ENCODE results near the gene GCNT3. TPM values are rescaled to one million over a fixed set of nuclear protein-coding genes. Genes with fewer than 3 reads are reported as not detected.
"Not testable (repeated sequence)": the region's sequence is repeated elsewhere in the genome, so short reads cannot be mapped to it uniquely, and the experiment has no call there.

The GCNT3 gene
- total RNA-seq, 1 experiment from 2014 or later, result not detected

GRCh38 chr15:59636184-59636583 lies 24.6 kb downstream of the GCNT3 start:
- no peak for DNase-seq
- H3K9ac ChIP-seq (ENCODE audit: low read length), result no peak overlapping the region
- H3K36me3 ChIP-seq (ENCODE audit: insufficient read depth, low read length), result peaks cover 27% of the 10 kb centered on the region; the same call in 1 of the 2 replicates
- no peak overlapping the region for H3K4me2 ChIP-seq (ENCODE audit: low read depth, low read length, poor library complexity, severe bottlenecking)
- H3K79me2 ChIP-seq (ENCODE audit: low read length), result no peaks in the 10 kb centered on the region
- no peaks in the 10 kb centered on the region for H3K9me2 ChIP-seq (replicated peaks; ENCODE audit: insufficient read depth, low read length)
- H3K4me3 ChIP-seq (ENCODE audit: low read length), result no peak overlapping the region
- H4K20me1 ChIP-seq (ENCODE audit: insufficient read depth, low read depth, low read length), result no peaks in the 10 kb centered on the region; the same call in 1 of the 2 replicates
- no peaks in the 10 kb centered on the region for H3K4me1 ChIP-seq (ENCODE audit: low read length)
- H3K27me3 ChIP-seq (ENCODE audit: low read length), result no peaks in the 10 kb centered on the region
- no peaks in the 10 kb centered on the region for H3K9me3 ChIP-seq (ENCODE audit: low read length)
- H3K27ac ChIP-seq (ENCODE audit: low read length), result no peak overlapping the region
- H2AFZ ChIP-seq (ENCODE audit: low read length), result no peak overlapping the region

GRCh38 chr15:59637507-59637906 lies 25.9 kb downstream of the GCNT3 start:
- H3K9ac ChIP-seq (ENCODE audit: low read length); DNase-seq; H3K4me1 ChIP-seq (ENCODE audit: low read length); H3K27ac ChIP-seq (ENCODE audit: low read length); H3K4me2 ChIP-seq (ENCODE audit: low read depth, low read length, poor library complexity, severe bottlenecking); H3K27me3 ChIP-seq (ENCODE audit: low read length); H4K20me1 ChIP-seq (ENCODE audit: insufficient read depth, low read depth, low read length); H2AFZ ChIP-seq (ENCODE audit: low read length); H3K4me3 ChIP-seq (ENCODE audit: low read length); H3K79me2 ChIP-seq (ENCODE audit: low read length); H3K9me2 ChIP-seq (replicated peaks; ENCODE audit: insufficient read depth, low read length); H3K9me3 ChIP-seq (ENCODE audit: low read length): not testable (repeated sequence)
- H3K36me3 ChIP-seq (ENCODE audit: insufficient read depth, low read length), result peaks cover 39% of the 10 kb centered on the region; the same call in 1 of the 2 replicates

- H3K4me1 ChIP-seq (ENCODE audit: low read length), result no peaks in the 10 kb centered on the region
- no peaks in the 10 kb centered on the region for H3K9me2 ChIP-seq (replicated peaks; ENCODE audit: insufficient read depth, low read length)
- H4K20me1 ChIP-seq (ENCODE audit: insufficient read depth, low read depth, low read length), result peaks cover 16% of the 10 kb centered on the region
- H2AFZ ChIP-seq (ENCODE audit: low read length), result no peak overlapping the region
- H3K9ac ChIP-seq (ENCODE audit: low read length), result no peak overlapping the region
- no peaks in the 10 kb centered on the region for H3K9me3 ChIP-seq (ENCODE audit: low read length)
- H3K79me2 ChIP-seq (ENCODE audit: low read length), result peaks cover 20% of the 10 kb centered on the region
- H3K27me3 ChIP-seq (ENCODE audit: low read length), result no peaks in the 10 kb centered on the region
- no peak overlapping the region for H3K4me2 ChIP-seq (ENCODE audit: low read depth, low read length, poor library complexity, severe bottlenecking)
- no peak overlapping the region for H3K4me3 ChIP-seq (ENCODE audit: low read length)
- no peak for DNase-seq
- peaks cover 64% of the 10 kb centered on the region for H3K36me3 ChIP-seq (ENCODE audit: insufficient read depth, low read length)
- no peak overlapping the region for H3K27ac ChIP-seq (ENCODE audit: low read length)
These were observed 30.8 kb downstream of the GCNT3 start for GRCh38 chr15:59642351-59642750.

GRCh38 chr15:59644756-59645155 lies 33.2 kb downstream of the GCNT3 start:
- Histone ChIP-seq H3K27me3 (ENCODE audit: low read length) (no peaks in the 10 kb centered on the region), H3K4me2 (ENCODE audit: low read depth, low read length, poor library complexity, severe bottlenecking) (no peak overlapping the region), H3K4me3 (ENCODE audit: low read length) (no peak overlapping the region), H2AFZ (ENCODE audit: low read length) (no peak overlapping the region), H3K9me2 (replicated peaks; ENCODE audit: insufficient read depth, low read length) (no peaks in the 10 kb centered on the region), H3K27ac (ENCODE audit: low read length) (no peak overlapping the region), H3K36me3 (ENCODE audit: insufficient read depth, low read length) (peaks cover 61% of the 10 kb centered on the region), H4K20me1 (ENCODE audit: insufficient read depth, low read depth, low read length) (peaks cover 16% of the 10 kb centered on the region), H3K9me3 (ENCODE audit: low read length) (no peaks in the 10 kb centered on the region), H3K4me1 (ENCODE audit: low read length) (no peaks in the 10 kb centered on the region), H3K79me2 (ENCODE audit: low read length) (peaks cover 28% of the 10 kb centered on the region), H3K9ac (ENCODE audit: low read length) (no peak overlapping the region)
- no peak for DNase-seq

- not testable (repeated sequence) for H3K9ac ChIP-seq (ENCODE audit: low read length); H3K4me2 ChIP-seq (ENCODE audit: low read depth, low read length, poor library complexity, severe bottlenecking); H3K27ac ChIP-seq (ENCODE audit: low read length); H3K9me3 ChIP-seq (ENCODE audit: low read length); DNase-seq; H3K4me3 ChIP-seq (ENCODE audit: low read length); H3K27me3 ChIP-seq (ENCODE audit: low read length); H2AFZ ChIP-seq (ENCODE audit: low read length); H3K9me2 ChIP-seq (replicated peaks; ENCODE audit: insufficient read depth, low read length); H3K4me1 ChIP-seq (ENCODE audit: low read length)
- Histone ChIP-seq H4K20me1 (ENCODE audit: insufficient read depth, low read depth, low read length) (peaks cover 20% of the 10 kb centered on the region; the same call in 1 of the 2 replicates), H3K36me3 (ENCODE audit: insufficient read depth, low read length) (peaks cover 59% of the 10 kb centered on the region), H3K79me2 (ENCODE audit: low read length) (peaks cover 38% of the 10 kb centered on the region)
These were observed 34.2 kb downstream of the GCNT3 start for GRCh38 chr15:59645812-59646211.

GRCh38 chr15:59646277-59646676 lies 34.7 kb downstream of the GCNT3 start:
- H3K4me2 ChIP-seq (ENCODE audit: low read depth, low read length, poor library complexity, severe bottlenecking), result no peak overlapping the region
- H3K9me2 ChIP-seq (replicated peaks; ENCODE audit: insufficient read depth, low read length), result no peaks in the 10 kb centered on the region
- no peak overlapping the region for H3K4me3 ChIP-seq (ENCODE audit: low read length)
- peaks cover 55% of the 10 kb centered on the region for H3K36me3 ChIP-seq (ENCODE audit: insufficient read depth, low read length)
- H4K20me1 ChIP-seq (ENCODE audit: insufficient read depth, low read depth, low read length), result peaks cover 20% of the 10 kb centered on the region; the same call in 1 of the 2 replicates
- H3K27me3 ChIP-seq (ENCODE audit: low read length), result no peaks in the 10 kb centered on the region
- H3K4me1 ChIP-seq (ENCODE audit: low read length), result no peaks in the 10 kb centered on the region
- DNase-seq, result no peak
- no peak overlapping the region for H2AFZ ChIP-seq (ENCODE audit: low read length)
- H3K27ac ChIP-seq (ENCODE audit: low read length), result no peak overlapping the region
- no peak overlapping the region for H3K9ac ChIP-seq (ENCODE audit: low read length)
- peaks cover 39% of the 10 kb centered on the region for H3K79me2 ChIP-seq (ENCODE audit: low read length)
- H3K9me3 ChIP-seq (ENCODE audit: low read length), result no peaks in the 10 kb centered on the region

- peaks cover 47% of the 10 kb centered on the region for H3K79me2 ChIP-seq (ENCODE audit: low read length)
- H4K20me1 ChIP-seq (ENCODE audit: insufficient read depth, low read depth, low read length), result peaks cover 17% of the 10 kb centered on the region; the same call in 1 of the 2 replicates
- no peaks in the 10 kb centered on the region for H3K27me3 ChIP-seq (ENCODE audit: low read length)
- H3K36me3 ChIP-seq (ENCODE audit: insufficient read depth, low read length), result peaks cover 56% of the 10 kb centered on the region
- no peak overlapping the region for H3K4me3 ChIP-seq (ENCODE audit: low read length)
- H3K9ac ChIP-seq (ENCODE audit: low read length), result no peak overlapping the region
- H3K9me2 ChIP-seq (replicated peaks; ENCODE audit: insufficient read depth, low read length), result no peaks in the 10 kb centered on the region
- no peak for DNase-seq
- no peak overlapping the region for H2AFZ ChIP-seq (ENCODE audit: low read length)
- no peaks in the 10 kb centered on the region for H3K9me3 ChIP-seq (ENCODE audit: low read length)
- H3K27ac ChIP-seq (ENCODE audit: low read length), result no peak overlapping the region
- H3K4me1 ChIP-seq (ENCODE audit: low read length), result no peaks in the 10 kb centered on the region
- H3K4me2 ChIP-seq (ENCODE audit: low read depth, low read length, poor library complexity, severe bottlenecking), result no peak overlapping the region
These were observed 35.5 kb downstream of the GCNT3 start for GRCh38 chr15:59647085-59647484.

GRCh38 chr15:59649603-59650002 lies 38.0 kb downstream of the GCNT3 start:
- Histone ChIP-seq H3K36me3 (ENCODE audit: insufficient read depth, low read length) (peaks cover 66% of the 10 kb centered on the region), H4K20me1 (ENCODE audit: insufficient read depth, low read depth, low read length) (peaks cover 20% of the 10 kb centered on the region; the same call in 1 of the 2 replicates), H3K9me2 (replicated peaks; ENCODE audit: insufficient read depth, low read length) (no peaks in the 10 kb centered on the region)

More at GRCh38 chr15:59649603-59650002, 38.0 kb downstream of the GCNT3 start:
- Histone ChIP-seq H3K27me3 (ENCODE audit: low read length) (no peaks in the 10 kb centered on the region), H3K9me3 (ENCODE audit: low read length) (no peaks in the 10 kb centered on the region), H3K79me2 (ENCODE audit: low read length) (peaks cover 67% of the 10 kb centered on the region), H3K4me3 (ENCODE audit: low read length) (no peak overlapping the region), H3K9ac (ENCODE audit: low read length) (no peak overlapping the region), H3K27ac (ENCODE audit: low read length) (no peak overlapping the region), H2AFZ (ENCODE audit: low read length) (no peak overlapping the region), H3K4me1 (ENCODE audit: low read length) (peaks cover under 1% of the 10 kb centered on the region; the same call in 1 of the 2 replicates), H3K4me2 (ENCODE audit: low read depth, low read length, poor library complexity, severe bottlenecking) (no peak overlapping the region)
- no peak for DNase-seq

Measured in Karpas-422 (cell line).